Cardiac fibroblast (primary cell): Measurements from ENCODE around the gene SCARF2.
A peak's percentile ranks its signal among the peaks of the same experiment; 100 is the strongest.
"Not testable (repeated sequence)": the region's sequence is repeated elsewhere in the genome, so short reads cannot be mapped to it uniquely, and the experiment has no call there.

ENCODE experiments used
- DNase-seq, 2 donors: peaks; one replicate each; pipeline versions ENCODE4 v3.0.0 to v3.0.0-alpha.2; 2010; ENCODE audit warnings: low read depth in 2 of 2
- H3K4me3 ChIP-seq, 2 donors: replicated peaks in 1 of 2; 1 replicate in 1 of 2; 2 replicates in 1 of 2; pipeline ENCODE4 v1.5.1; 2011; ENCODE audit warnings: low read depth in 2 of 2, low read length in 2 of 2, mild to moderate bottlenecking in 2 of 2, moderate library complexity in 1 of 2
- TF ChIP-seq, protein P1 (sequence below): IDR thresholded peaks from one replicate; pipeline ENCODE4 v1.5.1; 2011; ENCODE audit warnings: low read depth, mild to moderate bottlenecking, low read length, inconsistent platforms

SCARF2 gene

DNA sequence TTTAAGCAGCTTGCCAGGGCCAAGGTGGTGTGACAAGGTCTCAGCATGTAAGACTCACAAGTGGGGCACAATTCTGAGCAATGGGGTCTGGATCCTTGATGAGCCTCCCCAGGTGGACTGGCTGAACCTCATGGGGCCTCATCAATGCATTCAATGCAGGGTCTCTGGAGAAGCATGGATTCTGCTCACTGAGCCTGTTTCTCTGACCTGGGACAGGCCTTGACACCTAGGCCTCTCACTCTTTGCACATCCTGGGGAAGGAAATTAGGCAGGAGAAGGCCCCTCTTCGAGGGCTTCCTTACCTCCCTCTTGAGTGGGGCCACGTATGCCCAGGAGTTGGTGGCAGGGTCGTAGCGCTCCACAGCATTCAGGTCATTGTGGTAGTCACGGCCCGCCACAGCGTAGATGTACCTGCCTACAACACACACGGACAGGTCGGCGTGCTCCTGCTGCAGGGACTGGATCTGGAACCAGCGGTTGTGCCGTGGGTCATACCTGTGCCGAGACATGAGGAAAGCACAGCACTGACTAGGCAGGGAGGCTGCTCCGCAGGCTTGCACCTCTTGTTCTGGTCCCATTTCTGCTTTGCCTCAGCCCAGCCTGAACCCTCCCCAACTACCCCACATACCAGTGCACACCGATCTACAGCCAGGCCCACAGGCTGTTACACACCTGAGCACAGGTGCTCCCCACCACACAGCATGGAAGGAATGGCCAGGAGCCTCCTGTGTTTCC, 20.0 kb upstream of the SCARF2 start:
- TF ChIP-seq, protein P1, sequence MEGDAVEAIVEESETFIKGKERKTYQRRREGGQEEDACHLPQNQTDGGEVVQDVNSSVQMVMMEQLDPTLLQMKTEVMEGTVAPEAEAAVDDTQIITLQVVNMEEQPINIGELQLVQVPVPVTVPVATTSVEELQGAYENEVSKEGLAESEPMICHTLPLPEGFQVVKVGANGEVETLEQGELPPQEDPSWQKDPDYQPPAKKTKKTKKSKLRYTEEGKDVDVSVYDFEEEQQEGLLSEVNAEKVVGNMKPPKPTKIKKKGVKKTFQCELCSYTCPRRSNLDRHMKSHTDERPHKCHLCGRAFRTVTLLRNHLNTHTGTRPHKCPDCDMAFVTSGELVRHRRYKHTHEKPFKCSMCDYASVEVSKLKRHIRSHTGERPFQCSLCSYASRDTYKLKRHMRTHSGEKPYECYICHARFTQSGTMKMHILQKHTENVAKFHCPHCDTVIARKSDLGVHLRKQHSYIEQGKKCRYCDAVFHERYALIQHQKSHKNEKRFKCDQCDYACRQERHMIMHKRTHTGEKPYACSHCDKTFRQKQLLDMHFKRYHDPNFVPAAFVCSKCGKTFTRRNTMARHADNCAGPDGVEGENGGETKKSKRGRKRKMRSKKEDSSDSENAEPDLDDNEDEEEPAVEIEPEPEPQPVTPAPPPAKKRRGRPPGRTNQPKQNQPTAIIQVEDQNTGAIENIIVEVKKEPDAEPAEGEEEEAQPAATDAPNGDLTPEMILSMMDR, result no peak
- no peak for DNase-seq
- H3K4me3 ChIP-seq, result no peak overlapping the region

DNA sequence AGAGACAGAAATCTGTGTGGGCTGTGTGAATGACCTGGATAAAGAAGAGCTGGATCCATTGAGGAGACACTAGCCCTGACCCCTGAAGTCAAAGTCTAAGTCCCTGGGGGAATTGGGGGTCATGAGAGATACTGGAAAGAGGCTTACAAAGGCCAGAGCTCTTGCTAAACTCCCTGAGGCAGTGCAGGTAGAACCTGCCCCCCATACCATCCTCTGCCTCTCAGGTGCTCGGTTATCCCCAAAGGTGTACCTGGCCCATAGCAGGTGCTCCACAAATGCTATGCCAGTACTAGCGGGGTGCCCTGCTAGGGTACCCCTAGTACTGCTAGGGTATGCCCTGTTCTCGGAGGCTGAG, 19.1 kb upstream of the SCARF2 start:
- H3K4me3 ChIP-seq, result no peak overlapping the region
- DNase-seq, result no peak
- TF ChIP-seq, protein P1, result no peak

DNA sequence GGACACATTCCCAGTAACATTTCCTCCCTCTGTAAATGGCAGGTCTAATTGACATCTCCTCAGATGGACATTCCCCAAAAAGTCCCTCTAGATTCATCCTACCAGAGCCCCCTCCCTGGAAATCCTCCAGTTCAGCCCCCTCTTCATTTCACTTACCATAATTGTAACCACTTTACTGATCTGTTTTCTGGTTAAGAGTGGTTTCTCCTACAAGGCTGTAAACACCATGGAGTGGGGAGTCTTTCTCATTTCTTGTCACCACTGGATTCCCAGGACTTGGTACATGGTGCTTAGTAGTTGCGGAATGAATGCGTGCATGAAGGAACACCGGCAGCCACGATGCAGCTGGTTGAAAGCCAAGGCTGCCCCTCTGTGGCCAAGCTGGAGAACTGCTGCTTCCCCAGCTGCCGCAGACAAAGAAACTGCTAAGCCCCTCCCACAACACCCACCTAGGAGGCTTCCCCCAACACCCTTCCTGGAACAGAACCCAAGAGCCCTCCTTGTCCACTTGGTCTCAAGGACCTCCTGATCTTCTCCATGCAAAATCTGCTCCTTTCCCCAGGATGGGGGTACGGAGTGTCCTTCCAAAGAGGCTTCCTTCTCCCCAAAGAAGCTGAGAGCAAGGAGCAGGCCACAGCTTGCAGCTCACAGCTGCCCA, 18.6 kb upstream of the SCARF2 start:
- peak; percentile 85 to 91 for DNase-seq
- TF ChIP-seq, protein P1, result peak; percentile 96
- H3K4me3 ChIP-seq, result no peak overlapping the region

DNA sequence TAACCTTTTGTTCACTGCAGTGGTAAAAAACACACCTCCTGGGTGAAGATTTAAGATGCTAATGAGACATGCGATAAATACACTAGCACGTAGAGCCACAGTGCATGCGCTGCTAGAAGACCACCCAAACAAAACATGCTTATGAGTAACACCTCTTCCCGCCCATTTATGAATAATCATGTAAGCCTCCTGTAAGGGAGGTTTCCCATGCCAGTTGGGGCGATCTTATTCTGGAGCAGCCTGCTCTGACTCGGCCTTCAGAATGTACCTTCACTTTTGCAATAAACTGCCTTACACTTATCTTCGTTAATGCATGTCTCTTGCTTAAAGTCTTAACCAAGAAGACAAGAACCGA, 18.1 kb upstream of the SCARF2 start:
- TF ChIP-seq, protein P1, result no peak
- peak in 1 of 2 donors; percentile 21 for DNase-seq
- H3K4me3 ChIP-seq, result no peak overlapping the region

DNA sequence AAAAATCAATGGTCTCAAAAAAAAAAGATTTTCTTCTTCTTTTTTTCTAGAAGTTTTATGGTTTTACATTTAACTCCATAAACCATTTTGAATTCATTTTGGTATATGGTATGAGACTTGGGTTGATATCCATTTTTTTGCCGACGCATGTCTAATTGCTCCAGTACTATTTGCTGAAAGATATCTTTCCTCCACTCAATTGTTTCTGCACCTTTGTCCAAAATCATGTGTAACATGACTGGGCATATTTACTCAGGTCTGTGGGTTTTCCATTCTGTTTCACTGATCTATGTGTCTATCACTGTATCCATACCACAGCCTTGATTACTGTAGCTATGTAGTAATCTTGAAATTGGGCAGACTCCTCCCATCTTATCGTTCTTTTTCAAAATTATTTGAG, 15.6 kb upstream of the SCARF2 start:
- DNase-seq, result no peak
- H3K4me3 ChIP-seq, result no peak overlapping the region
- TF ChIP-seq, protein P1, result no peak

DNA sequence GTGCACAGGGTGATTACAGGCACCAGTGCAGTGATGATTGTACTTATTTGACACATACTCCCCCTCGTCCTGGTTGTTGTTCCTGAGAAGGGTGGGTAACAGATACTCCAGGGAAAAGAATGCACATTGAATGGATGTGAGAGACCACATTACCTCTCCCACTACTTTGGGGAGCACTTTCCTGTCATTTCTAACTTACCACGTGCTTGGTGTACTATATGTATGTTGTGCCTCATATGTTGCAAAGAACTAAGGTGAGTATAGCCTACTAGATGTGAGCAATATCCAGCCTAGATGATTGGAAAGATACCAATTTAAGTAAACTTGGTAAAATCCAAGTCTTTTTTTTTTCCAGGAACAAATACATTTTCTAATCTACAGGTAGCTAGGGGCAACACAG, 14.3 kb upstream of the SCARF2 start:
- DNase-seq, result no peak
- H3K4me3 ChIP-seq, result no peak overlapping the region
- TF ChIP-seq, protein P1, result no peak

DNA sequence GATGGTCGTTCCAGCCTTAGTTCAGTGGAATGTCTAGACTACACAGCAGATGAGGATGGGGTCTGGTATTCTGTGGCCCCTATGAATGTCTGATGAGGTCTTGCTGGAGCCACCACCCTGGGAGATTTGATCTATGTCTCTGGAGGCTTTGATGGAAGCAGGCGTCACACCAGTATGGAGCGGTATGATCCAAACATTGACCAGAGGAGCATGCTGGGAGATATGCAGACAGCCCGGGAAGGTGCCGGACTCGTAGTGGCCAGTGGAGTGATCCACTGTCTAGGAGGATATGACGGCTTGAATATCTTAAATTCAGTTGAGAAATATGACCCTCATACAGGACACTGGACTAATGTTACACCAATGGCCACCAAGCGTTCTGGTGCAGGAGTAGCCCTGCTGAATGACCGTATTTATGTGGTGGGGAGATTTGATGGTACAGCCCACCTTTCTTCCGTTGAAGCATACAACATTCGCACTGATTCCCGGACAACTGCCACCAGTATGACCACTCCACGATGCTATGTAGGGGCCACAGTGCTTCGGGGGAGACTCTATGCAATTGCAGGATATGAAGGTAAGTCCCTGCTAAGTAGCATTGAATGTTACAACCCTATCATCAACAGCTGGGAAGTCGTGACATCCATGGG, 13.6 kb upstream of the SCARF2 start:
- not testable (repeated sequence) for DNase-seq, H3K4me3 ChIP-seq
